Measurements from ENCODE around the gene RASL11B.

Gene RASL11B

GRCh38 chr4:52823702-52824092 is 38.4 kb upstream of the RASL11B start:
- H3K79me2 ChIP-seq: no peaks in the 10 kb centered on the region
- H3K4me1 ChIP-seq: no peaks in the 10 kb centered on the region
- TF ChIP-seq CTCF (IDR thresholded peaks at IDR 0.05): no peak
- H3K4me2 ChIP-seq (ENCODE audit: low read length): no peak overlapping the region
- no peaks in the 10 kb centered on the region for H3K9me3 ChIP-seq (ENCODE audit: control insufficient read depth, low read length)
- no peaks in the 10 kb centered on the region for H3K36me3 ChIP-seq (ENCODE audit: control insufficient read depth, insufficient read depth, low read length)
- no peak overlapping the region for H3K4me3 ChIP-seq (ENCODE audit: low read depth, low read length)
- H3K27me3 ChIP-seq (ENCODE audit: control insufficient read depth, insufficient read depth, low read length): no peaks in the 10 kb centered on the region
- H3K9ac ChIP-seq: no peak overlapping the region
- no peak overlapping the region for H2AFZ ChIP-seq
- no peak overlapping the region for H3K27ac ChIP-seq

GRCh38 chr4:52824270-52824602 is 37.9 kb upstream of the RASL11B start:
- no peak overlapping the region for H2AFZ ChIP-seq
- H3K9me3 ChIP-seq (ENCODE audit: control insufficient read depth, low read length): no peaks in the 10 kb centered on the region
- no peak overlapping the region for H3K4me2 ChIP-seq (ENCODE audit: low read length)
- no peaks in the 10 kb centered on the region for H3K36me3 ChIP-seq (ENCODE audit: control insufficient read depth, insufficient read depth, low read length)
- H3K27ac ChIP-seq: no peak overlapping the region
- no peaks in the 10 kb centered on the region for H3K27me3 ChIP-seq (ENCODE audit: control insufficient read depth, insufficient read depth, low read length)
- no peak overlapping the region for H3K4me3 ChIP-seq (ENCODE audit: low read depth, low read length)
- H3K4me1 ChIP-seq: no peaks in the 10 kb centered on the region
- TF ChIP-seq CTCF (IDR thresholded peaks at IDR 0.05): no peak
- H3K79me2 ChIP-seq: no peaks in the 10 kb centered on the region
- no peak overlapping the region for H3K9ac ChIP-seq

GRCh38 chr4:52824603-52825459 is 37.3 kb upstream of the RASL11B start:
- no peak overlapping the region for H3K4me3 ChIP-seq (ENCODE audit: low read depth, low read length)
- no peaks in the 10 kb centered on the region for H3K4me1 ChIP-seq
- H3K79me2 ChIP-seq: no peaks in the 10 kb centered on the region
- TF ChIP-seq CTCF (IDR thresholded peaks at IDR 0.05): no peak
- no peaks in the 10 kb centered on the region for H3K27me3 ChIP-seq (ENCODE audit: control insufficient read depth, insufficient read depth, low read length)
- no peak overlapping the region for H3K27ac ChIP-seq
- no peak overlapping the region for H3K4me2 ChIP-seq (ENCODE audit: low read length)
- no peak overlapping the region for H3K9ac ChIP-seq
- H2AFZ ChIP-seq: no peak overlapping the region
- no peaks in the 10 kb centered on the region for H3K9me3 ChIP-seq (ENCODE audit: control insufficient read depth, low read length)
- H3K36me3 ChIP-seq (ENCODE audit: control insufficient read depth, insufficient read depth, low read length): no peaks in the 10 kb centered on the region

GRCh38 chr4:52825460-52826090 is 36.5 kb upstream of the RASL11B start:
- no peak overlapping the region for H3K4me3 ChIP-seq (ENCODE audit: low read depth, low read length)
- no peak overlapping the region for H3K9ac ChIP-seq
- no peaks in the 10 kb centered on the region for H3K9me3 ChIP-seq (ENCODE audit: control insufficient read depth, low read length)
- H3K79me2 ChIP-seq: no peaks in the 10 kb centered on the region
- H3K4me1 ChIP-seq: no peaks in the 10 kb centered on the region
- no peak for TF ChIP-seq CTCF (IDR thresholded peaks at IDR 0.05)
- H3K36me3 ChIP-seq (ENCODE audit: control insufficient read depth, insufficient read depth, low read length): no peaks in the 10 kb centered on the region
- H3K4me2 ChIP-seq (ENCODE audit: low read length): no peak overlapping the region
- H2AFZ ChIP-seq: no peak overlapping the region
- no peak overlapping the region for H3K27ac ChIP-seq
- no peaks in the 10 kb centered on the region for H3K27me3 ChIP-seq (ENCODE audit: control insufficient read depth, insufficient read depth, low read length)

All from parathyroid adenoma (tissue), 2 donors.